ENCODE data around the gene NUDT16L1. TPM values are rescaled to one million over a fixed set of nuclear protein-coding genes. Genes with fewer than 3 reads are reported as not detected.

NUDT16L1 gene
- total RNA-seq, 1 experiment from 2014 or later, result 61.9 TPM

Other genes with a start within 250 kb of the NUDT16L1 start
- 19.6 and 47.3 TPM in 2 replicates for gene NMRAL1, start 218.9 kb upstream of the NUDT16L1 start, total RNA-seq (2014; rRNA removed; shearing (Covaris generic); ENCODE audit: low replicate concordance)
- gene HMOX2, start 217.2 kb upstream of the NUDT16L1 start, total RNA-seq (2014; rRNA removed; shearing (Covaris generic); ENCODE audit: low replicate concordance), result 62.7 and 107 TPM in 2 replicates
- gene CDIP1, start 154.8 kb upstream of the NUDT16L1 start, total RNA-seq (2014; rRNA removed; shearing (Covaris generic); ENCODE audit: low replicate concordance), result 4.0 and 8.8 TPM in 2 replicates
- gene C16orf96, start 137.2 kb upstream of the NUDT16L1 start, total RNA-seq (2014; rRNA removed; shearing (Covaris generic); ENCODE audit: low replicate concordance), result not detected in 2 replicates
- gene UBALD1, start 78.7 kb upstream of the NUDT16L1 start, total RNA-seq (2014; rRNA removed; shearing (Covaris generic); ENCODE audit: low replicate concordance), result 18.7 and 29.4 TPM in 2 replicates
- gene MGRN1, start 68.7 kb upstream of the NUDT16L1 start, total RNA-seq (2014; rRNA removed; shearing (Covaris generic); ENCODE audit: low replicate concordance), result 8.3 and 13.8 TPM in 2 replicates
- gene ANKS3, start 40.7 kb downstream of the NUDT16L1 start, total RNA-seq (2014; rRNA removed; shearing (Covaris generic); ENCODE audit: low replicate concordance), result 23.6 and 25.8 TPM in 2 replicates
- 2.8 and 3.4 TPM in 2 replicates for gene DNAAF8, start 41.0 kb downstream of the NUDT16L1 start, total RNA-seq (2014; rRNA removed; shearing (Covaris generic); ENCODE audit: low replicate concordance)
- 10.4 and 13.3 TPM in 2 replicates for gene ZNF500, start 73.6 kb downstream of the NUDT16L1 start, total RNA-seq (2014; rRNA removed; shearing (Covaris generic); ENCODE audit: low replicate concordance)
- not detected in 2 replicates for gene SEPTIN12, start 94.8 kb downstream of the NUDT16L1 start, total RNA-seq (2014; rRNA removed; shearing (Covaris generic); ENCODE audit: low replicate concordance)
- gene SMIM22, start 101.8 kb downstream of the NUDT16L1 start, total RNA-seq (2014; rRNA removed; shearing (Covaris generic); ENCODE audit: low replicate concordance), result not detected in 2 replicates
- 7.7 and 29.1 TPM in 2 replicates for gene ROGDI, start 109.1 kb downstream of the NUDT16L1 start, total RNA-seq (2014; rRNA removed; shearing (Covaris generic); ENCODE audit: low replicate concordance)
- 44.6 and 45.2 TPM in 2 replicates for gene GLYR1, start 153.7 kb downstream of the NUDT16L1 start, total RNA-seq (2014; rRNA removed; shearing (Covaris generic); ENCODE audit: low replicate concordance)
- 27.3 and 27.7 TPM in 2 replicates for gene UBN1, start 153.9 kb downstream of the NUDT16L1 start, total RNA-seq (2014; rRNA removed; shearing (Covaris generic); ENCODE audit: low replicate concordance)
- gene PPL, start 243.6 kb downstream of the NUDT16L1 start, total RNA-seq (2014; rRNA removed; shearing (Covaris generic); ENCODE audit: low replicate concordance), result 0.07 and 0.36 TPM in 2 replicates

Measured in MG63 (cell line).